ENCODE measurements around the gene OXA1L.

The OXA1L gene

GRCh38 chr14:22798528-22798927 lies 32.0 kb downstream of the OXA1L start:
- no peaks in the 10 kb centered on the region for H3F3A ChIP-seq (ENCODE audit: insufficient read depth, low read length)
- no peak overlapping the region for H3K4me2 ChIP-seq (ENCODE audit: low read depth, low read length)
- no peaks in the 10 kb centered on the region for H3K4me1 ChIP-seq (ENCODE audit: low read length)
- H3K9me3 ChIP-seq (replicated peaks; ENCODE audit: insufficient read depth, low read length), result no peaks in the 10 kb centered on the region
- no peak overlapping the region for H3K4me3 ChIP-seq (ENCODE audit: low read length)
- no peak overlapping the region for H3K9ac ChIP-seq (ENCODE audit: low read length)
- H3K27me3 ChIP-seq (replicated peaks; ENCODE audit: insufficient read depth, low read length), result no peaks in the 10 kb centered on the region
- no peak overlapping the region for H2AFZ ChIP-seq (ENCODE audit: low read length)
- DNase-seq, result no peak
- H3K9me2 ChIP-seq (replicated peaks; ENCODE audit: insufficient read depth, low read length), result no peaks in the 10 kb centered on the region
- no peaks in the 10 kb centered on the region for H4K20me1 ChIP-seq (ENCODE audit: insufficient read depth, low read length)
- TF ChIP-seq, protein P1, sequence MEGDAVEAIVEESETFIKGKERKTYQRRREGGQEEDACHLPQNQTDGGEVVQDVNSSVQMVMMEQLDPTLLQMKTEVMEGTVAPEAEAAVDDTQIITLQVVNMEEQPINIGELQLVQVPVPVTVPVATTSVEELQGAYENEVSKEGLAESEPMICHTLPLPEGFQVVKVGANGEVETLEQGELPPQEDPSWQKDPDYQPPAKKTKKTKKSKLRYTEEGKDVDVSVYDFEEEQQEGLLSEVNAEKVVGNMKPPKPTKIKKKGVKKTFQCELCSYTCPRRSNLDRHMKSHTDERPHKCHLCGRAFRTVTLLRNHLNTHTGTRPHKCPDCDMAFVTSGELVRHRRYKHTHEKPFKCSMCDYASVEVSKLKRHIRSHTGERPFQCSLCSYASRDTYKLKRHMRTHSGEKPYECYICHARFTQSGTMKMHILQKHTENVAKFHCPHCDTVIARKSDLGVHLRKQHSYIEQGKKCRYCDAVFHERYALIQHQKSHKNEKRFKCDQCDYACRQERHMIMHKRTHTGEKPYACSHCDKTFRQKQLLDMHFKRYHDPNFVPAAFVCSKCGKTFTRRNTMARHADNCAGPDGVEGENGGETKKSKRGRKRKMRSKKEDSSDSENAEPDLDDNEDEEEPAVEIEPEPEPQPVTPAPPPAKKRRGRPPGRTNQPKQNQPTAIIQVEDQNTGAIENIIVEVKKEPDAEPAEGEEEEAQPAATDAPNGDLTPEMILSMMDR (IDR thresholded peaks at IDR 0.05; ENCODE audit: low read length), result no peak
- no peak for TF ChIP-seq EZH2phosphoT487 (IDR thresholded peaks at IDR 0.05; ENCODE audit: low read length)
- TF ChIP-seq EZH2 (optimal IDR thresholded peaks at IDR 0.05; ENCODE audit: low read depth, low read length), result no peak
- H3K36me3 ChIP-seq (replicated peaks; ENCODE audit: insufficient read depth, low read length), result no peaks in the 10 kb centered on the region
- H3K27ac ChIP-seq (ENCODE audit: low read length), result no peak overlapping the region
- H3K79me2 ChIP-seq (ENCODE audit: low read length), result no peaks in the 10 kb centered on the region

DNA sequence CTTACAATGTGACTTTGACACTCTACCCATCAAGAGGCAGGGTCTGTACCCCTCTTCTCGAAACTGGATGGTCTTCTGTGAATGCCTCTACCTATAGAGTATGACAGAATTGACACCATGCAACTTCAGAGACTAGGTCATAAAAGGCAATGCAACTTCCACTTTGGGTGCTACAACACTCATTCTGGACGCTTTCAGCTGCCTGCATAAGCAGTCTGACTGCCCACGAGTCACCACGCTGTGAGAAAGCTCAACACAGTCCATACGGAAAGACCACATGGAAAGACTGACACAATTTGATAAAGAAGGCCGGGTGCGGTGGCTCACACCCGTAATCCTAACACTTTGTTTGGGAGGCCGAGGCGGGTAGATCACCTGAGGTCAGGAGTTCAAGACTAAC lies 33.9 kb downstream of the OXA1L start:
- H4K20me1 ChIP-seq (ENCODE audit: insufficient read depth, low read length), result no peaks in the 10 kb centered on the region
- H3K27me3 ChIP-seq (replicated peaks; ENCODE audit: insufficient read depth, low read length), result no peaks in the 10 kb centered on the region
- H3K27ac ChIP-seq (ENCODE audit: low read length), result no peak overlapping the region
- no peaks in the 10 kb centered on the region for H3K79me2 ChIP-seq (ENCODE audit: low read length)
- H3K9ac ChIP-seq (ENCODE audit: low read length), result no peak overlapping the region
- no peak overlapping the region for H2AFZ ChIP-seq (ENCODE audit: low read length)
- no peaks in the 10 kb centered on the region for H3K4me1 ChIP-seq (ENCODE audit: low read length)
- H3K4me2 ChIP-seq (ENCODE audit: low read depth, low read length), result no peak overlapping the region
- DNase-seq, result no peak
- TF ChIP-seq, protein P1 (IDR thresholded peaks at IDR 0.05; ENCODE audit: low read length), result no peak
- TF ChIP-seq EZH2phosphoT487 (IDR thresholded peaks at IDR 0.05; ENCODE audit: low read length) (no peak), EZH2 (optimal IDR thresholded peaks at IDR 0.05; ENCODE audit: low read depth, low read length) (no peak)
- H3K36me3 ChIP-seq (replicated peaks; ENCODE audit: insufficient read depth, low read length), result no peaks in the 10 kb centered on the region
- no peak overlapping the region for H3K4me3 ChIP-seq (ENCODE audit: low read length)
- H3K9me3 ChIP-seq (replicated peaks; ENCODE audit: insufficient read depth, low read length), result no peaks in the 10 kb centered on the region
- no peaks in the 10 kb centered on the region for H3F3A ChIP-seq (ENCODE audit: insufficient read depth, low read length)
- H3K9me2 ChIP-seq (replicated peaks; ENCODE audit: insufficient read depth, low read length), result no peaks in the 10 kb centered on the region

- TF ChIP-seq EZH2phosphoT487 (IDR thresholded peaks at IDR 0.05; ENCODE audit: low read length) (no peak), EZH2 (optimal IDR thresholded peaks at IDR 0.05; ENCODE audit: low read depth, low read length) (no peak)
- TF ChIP-seq, protein P1 (IDR thresholded peaks at IDR 0.05; ENCODE audit: low read length), result no peak
- Histone ChIP-seq H3K36me3 (replicated peaks; ENCODE audit: insufficient read depth, low read length) (no peaks in the 10 kb centered on the region), H3K4me1 (ENCODE audit: low read length) (no peaks in the 10 kb centered on the region), H3K79me2 (ENCODE audit: low read length) (no peaks in the 10 kb centered on the region), H3K9me2 (replicated peaks; ENCODE audit: insufficient read depth, low read length) (no peaks in the 10 kb centered on the region), H3K27ac (ENCODE audit: low read length) (no peak overlapping the region), H3K9me3 (replicated peaks; ENCODE audit: insufficient read depth, low read length) (no peaks in the 10 kb centered on the region), H3K4me2 (ENCODE audit: low read depth, low read length) (no peak overlapping the region), H3K27me3 (replicated peaks; ENCODE audit: insufficient read depth, low read length) (no peaks in the 10 kb centered on the region), H2AFZ (ENCODE audit: low read length) (no peak overlapping the region), H3F3A (ENCODE audit: insufficient read depth, low read length) (no peaks in the 10 kb centered on the region), H3K9ac (ENCODE audit: low read length) (no peak overlapping the region), H3K4me3 (ENCODE audit: low read length) (no peak overlapping the region), H4K20me1 (ENCODE audit: insufficient read depth, low read length) (no peaks in the 10 kb centered on the region)
- DNase-seq, result no peak
These were observed 35.2 kb downstream of the OXA1L start for GRCh38 chr14:22801716-22802115.

Data from MM.1S (cell line).